ENCODE measurements around the gene MYT1.

- TF ChIP-seq CTCF (conservative IDR thresholded peaks at IDR 0.05 in 1 of 2, IDR thresholded peaks at IDR 0.05 in 1 of 2; ENCODE audit: extremely low read depth in 1 of 2, insufficient read depth in 1 of 2, low read depth in 1 of 2, low read length in 2 of 2), result no peak
- TF ChIP-seq EZH2 (IDR thresholded peaks at IDR 0.05; ENCODE audit: borderline replicate concordance, low read length), result no peak
Observed at GRCh38 chr20:64191002-64191401, 26.8 kb downstream of the MYT1 start.
